ENCODE results near the gene ITGB1.
"Not testable (repeated sequence)": the region's sequence is repeated elsewhere in the genome, so short reads cannot be mapped to it uniquely, and the experiment has no call there.

Gene ITGB1
- 416 to 823 (median 626) reads per million in 18 experiments for total RNA-seq

DNA sequence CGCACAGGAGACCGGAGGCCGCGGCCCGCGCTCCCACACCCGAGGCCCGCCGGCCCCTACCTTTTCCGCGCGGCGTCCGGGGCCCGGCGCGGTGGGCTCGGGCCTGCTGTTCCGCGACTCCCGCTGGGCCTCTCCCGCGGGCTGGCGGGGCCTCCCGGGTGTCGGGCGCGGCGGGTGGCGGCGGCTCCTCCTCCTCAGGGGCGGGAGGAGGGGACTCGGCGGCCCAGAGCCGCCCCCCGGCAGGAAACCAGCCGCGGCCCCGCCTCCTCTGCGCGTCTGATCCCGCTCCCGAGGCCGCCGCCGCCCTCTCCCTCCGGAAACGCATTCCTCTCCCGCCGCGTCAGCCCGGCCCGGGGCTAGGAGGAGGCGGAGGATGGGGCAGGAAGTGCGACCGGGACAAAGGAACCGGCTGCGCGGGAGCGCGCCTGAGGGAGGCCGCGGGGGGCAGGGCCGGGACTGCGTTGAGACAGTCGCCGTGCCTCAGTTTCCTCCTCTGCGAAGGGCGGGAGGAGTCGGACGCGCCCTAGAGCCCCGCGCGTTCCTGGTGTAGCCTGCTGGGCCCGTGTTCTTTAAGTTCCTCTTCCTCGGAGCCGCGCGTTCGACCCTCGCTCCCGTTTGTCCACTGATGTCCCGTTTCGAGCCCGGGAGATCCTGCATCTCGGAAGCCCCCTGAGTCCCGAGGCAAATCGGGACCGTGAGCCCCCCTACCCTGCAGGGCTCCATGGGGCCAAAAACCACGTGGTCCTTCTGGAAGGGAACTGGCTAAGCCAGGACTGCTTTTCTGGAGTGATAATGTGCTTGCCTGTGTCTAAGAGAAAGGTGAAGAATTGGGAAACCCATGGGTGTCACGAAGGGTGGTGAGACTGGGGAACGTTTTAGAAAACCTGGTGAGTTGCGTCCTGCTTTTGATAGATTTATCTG is at the start of gene ITGB1:
ITGB1 (minus strand) TSS at position 146 of the 921 bp plus-strand sequence. CDS start 22,672 bp downstream, outside the sequence.
- peak; percentile 92 to 96 for DNase-seq

DNA sequence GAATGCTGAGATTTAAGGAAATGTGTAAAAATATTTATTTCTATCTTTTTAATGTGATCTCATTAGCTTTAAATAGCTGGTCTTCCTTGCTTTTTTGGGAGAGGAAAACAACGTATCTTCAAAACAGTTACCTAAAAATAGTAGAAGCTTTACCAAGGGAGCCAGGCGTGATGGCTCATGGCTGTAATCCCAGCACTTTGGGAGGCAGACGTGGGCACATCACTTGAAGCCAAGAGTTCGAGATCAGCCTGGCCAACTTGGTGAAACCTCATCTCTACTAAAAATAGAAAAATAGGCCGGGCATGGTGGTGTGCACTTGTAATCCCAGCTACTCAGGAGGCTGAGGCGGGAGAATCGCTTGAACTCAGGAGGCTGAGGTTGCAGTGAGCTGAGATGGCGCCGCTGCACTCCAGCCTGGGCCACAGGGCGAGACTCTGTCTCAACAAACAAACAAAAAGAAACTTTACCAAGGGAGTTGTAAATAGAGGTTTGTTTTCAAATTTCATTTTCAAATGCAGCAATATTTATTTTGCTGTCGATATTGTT is 48.4 kb upstream of the ITGB1 start:
- no peak for DNase-seq

DNA sequence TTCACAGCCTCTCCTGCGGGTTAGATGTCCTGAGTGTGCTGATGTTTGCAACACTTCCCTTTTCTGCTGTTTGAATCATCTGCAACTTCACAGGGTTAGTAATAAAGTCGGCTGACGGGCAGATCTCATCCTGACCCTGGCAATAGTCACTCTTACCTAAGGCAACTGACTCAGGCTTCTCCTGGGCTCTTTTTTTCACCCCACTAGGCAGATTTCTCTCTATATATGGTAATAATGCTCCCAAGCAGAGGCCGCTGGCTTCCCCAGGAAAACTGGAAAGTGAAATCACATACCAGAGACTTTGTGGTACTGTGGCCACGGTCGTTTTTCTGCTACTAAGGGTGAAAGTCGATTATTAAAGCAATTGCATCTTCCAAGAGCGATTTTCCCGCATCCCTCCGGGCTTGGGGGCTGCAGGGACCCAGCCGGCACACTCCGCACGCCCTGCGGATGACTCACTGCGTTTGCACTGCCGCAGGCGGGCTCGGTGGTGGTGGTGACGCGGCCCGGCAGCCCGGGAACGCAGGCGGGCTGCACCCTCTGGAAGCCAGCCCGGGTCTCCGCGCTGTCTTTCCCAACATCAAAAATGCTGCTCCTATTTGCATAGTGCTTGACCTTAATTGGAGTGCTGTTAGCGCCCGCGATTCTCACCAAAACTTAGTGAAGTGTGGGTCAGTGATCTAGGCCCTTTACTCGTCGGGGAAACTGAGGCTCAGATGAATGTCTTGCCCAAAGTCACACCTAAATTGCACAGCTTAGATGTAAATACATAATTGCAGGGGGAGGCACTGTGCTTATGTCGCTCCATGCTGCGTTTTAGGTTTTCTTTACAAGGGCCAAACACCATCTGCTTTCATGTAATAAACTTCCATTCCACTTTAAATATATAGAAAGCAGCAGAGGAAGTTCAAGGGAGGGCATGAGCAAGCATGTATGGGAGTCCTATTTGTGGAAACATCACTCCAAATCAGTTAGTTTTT is 47.6 kb upstream of the ITGB1 start:
- DNase-seq, result peak; percentile 91 to 95

DNA sequence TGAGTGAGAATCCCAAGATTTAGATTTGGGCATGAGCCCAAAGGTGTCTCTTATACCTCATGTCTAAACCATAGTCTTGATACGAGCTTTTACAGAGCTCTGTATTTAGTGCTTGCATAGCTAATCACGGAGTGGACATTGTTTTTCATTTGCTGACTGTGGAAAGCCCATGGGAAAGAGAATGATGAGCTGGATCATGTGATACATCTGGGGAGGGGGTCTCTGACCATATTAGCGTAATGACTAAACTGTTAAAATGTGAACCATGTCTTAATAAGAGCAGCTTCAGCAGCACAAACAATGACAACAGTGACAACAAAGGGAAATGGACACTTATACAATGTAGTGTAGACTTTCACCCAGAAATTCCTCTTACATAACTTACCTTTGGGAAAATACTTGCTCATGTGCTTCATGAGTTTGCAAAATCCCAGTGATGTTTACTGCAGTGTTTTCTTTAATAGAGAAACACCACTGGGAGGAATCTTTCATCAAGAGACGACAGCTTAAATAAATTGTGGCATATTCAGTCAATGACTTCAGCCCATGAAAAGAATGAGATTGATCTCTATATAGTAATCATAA is 44.0 kb upstream of the ITGB1 start:
- no peak for DNase-seq

DNA sequence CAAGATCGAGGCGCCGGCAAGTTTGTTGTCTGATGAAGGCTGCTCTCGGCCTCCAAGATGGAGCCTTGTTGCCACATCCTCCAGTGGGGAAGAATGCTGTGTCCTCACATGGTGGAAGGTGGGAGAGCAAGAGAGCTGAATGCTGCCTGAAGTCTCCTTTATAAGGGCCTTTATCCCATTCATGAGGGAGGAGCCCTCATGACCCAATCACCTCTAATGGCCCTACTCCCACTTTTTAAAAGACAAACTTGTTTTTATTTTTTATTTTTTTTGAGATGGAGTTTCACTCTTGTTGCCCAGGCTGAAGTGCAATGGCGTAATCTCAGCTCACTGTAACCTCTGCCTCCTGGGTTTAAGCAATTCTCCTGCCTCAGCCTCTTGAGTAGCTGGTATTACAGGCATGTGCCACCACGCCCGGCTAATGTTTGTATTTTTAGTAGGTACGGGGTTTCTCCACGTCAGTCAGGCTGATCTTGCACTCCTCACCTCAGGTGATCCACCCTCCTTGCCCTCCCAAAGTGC is 40.1 kb upstream of the ITGB1 start:
- not testable (repeated sequence) for DNase-seq

DNA sequence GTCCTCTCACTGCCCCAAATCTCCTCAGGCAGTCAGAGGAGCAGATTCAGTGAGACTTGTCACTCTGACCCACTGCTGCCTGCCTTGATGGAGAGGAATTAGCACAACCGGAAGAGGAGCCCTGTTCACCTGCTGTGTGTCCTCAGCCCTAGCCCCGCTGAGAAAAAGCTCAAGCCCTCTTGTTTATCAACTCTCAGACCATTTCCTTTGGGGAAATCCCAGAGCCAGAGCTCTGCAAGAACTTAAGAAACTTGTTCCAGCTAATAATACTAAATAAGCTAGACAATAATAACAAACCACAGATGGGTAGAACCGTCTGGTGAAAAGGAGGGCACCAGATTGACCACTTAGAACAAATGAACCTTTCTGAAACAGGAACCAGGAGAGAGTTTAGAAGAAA is 37.7 kb upstream of the ITGB1 start:
- DNase-seq, result no peak

DNA sequence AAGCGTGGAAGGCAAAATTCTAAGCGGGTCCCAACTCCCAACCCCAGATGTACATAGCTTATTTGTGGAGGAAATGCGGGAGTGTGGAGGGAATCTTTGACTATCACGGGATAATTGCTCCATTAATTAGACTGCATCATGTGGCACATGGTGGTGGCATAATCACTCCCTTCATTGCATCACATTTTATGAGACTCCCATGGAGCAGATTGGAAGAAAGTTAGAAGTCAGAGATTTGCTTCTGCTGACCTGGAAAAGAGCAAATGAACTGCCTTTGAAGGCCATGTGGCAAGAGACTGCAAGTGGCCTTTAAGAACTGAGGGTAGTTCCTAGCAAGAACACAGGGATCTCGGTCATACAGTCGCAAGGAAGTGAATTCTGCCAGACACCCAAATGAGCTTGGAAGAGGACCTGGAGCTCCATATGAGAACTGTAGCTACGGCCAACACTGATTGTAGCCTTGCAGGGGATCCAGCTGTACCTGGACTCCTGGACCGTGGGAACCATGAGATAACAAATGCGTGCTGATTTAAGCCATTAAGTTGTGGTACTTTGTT is 37.1 kb upstream of the ITGB1 start:
- no peak for DNase-seq

DNA sequence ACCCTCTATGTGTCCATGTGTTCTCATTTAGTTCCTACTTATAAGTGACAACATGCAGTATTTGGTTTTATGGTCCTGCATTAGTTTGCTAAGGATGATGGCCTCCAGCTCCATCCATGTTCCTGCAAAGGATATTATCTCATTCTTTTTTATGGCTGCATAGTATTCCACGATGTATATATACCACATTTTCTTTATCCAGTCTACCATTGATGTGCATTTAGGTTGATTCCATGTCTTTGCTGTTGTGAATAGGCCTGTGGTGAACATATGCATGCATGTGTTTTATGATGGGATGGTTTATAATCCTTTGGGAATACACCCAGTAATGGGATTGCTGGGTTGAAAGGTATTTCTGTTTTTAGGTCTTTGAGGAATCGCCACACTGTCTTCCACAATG is 36.6 kb upstream of the ITGB1 start:
- DNase-seq, result not testable (repeated sequence)

DNA sequence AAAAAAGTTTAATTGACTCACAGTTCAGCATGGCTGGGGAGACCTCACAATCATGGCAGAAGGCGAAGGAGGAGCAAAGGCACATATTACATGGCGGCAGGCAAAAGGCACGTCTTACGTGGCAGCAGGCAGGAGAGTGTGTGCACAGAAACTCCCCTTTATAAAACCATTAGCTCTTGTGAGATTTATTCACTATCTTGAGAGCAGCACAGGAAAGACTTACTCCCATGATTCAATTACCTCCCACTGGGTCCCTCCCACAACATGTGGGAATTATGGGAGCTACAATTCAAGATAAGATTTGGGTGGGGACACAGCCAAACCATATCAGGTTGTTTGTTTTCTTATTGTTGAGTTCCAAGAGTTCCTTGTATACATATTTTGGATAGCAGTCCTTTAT is 34.3 kb upstream of the ITGB1 start:
- not testable (repeated sequence) for DNase-seq

DNA sequence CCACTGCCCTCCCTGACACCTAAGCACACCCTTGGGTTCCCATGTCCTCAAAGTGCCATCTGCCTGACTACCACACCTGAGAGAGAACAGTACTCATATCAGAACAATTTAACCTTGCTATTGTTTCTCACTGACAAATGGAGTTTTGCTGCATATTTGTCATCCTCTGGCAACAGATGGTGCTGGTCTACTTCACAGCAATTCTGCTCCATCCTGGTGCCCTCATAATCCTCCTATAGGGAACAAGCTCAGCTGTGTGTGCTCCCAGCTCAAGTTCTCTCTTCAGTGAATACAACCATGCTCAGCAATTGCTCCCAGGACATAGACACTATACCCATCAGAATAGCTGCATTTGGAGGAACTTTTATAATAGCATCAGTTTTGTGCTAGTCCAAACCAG is 32.8 kb upstream of the ITGB1 start:
- DNase-seq, result no peak

DNA sequence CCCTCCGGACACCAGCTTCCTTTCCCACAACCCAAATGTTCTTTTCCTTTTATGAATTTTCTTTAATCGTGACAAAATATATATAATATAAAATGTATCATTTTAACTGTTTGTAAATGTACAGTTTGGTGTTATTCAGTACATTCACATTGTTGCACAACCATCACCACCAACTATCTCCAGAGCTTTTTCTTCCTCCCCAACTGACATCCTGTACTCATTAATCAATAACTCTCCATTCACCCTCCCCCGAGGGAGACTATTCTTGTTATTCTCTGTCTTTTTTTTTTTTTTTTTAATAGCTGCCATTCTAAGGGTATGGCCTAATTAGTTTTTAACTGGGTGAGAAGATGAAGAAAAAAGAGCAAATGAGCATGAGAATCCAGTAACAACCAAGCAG is 30.6 kb upstream of the ITGB1 start:
- DNase-seq, result no peak

DNA sequence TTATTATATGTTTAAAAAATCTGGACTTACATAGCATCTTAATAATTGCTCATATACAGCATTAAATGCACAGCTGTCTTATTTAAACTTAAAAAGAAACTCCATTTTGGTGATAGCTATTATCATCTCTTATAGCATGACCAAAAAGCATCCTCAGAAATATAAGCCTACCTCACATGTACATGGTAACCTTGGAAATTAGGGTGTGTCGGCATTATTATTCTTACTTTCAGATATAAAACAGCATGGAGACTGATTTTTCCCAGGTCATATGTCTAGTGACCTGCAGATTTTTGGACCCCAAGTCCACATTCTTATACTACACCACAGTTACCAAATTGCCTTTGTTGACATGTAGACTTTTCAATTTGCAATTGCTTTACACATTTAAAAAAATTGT is 29.1 kb upstream of the ITGB1 start:
- no peak for DNase-seq

DNA sequence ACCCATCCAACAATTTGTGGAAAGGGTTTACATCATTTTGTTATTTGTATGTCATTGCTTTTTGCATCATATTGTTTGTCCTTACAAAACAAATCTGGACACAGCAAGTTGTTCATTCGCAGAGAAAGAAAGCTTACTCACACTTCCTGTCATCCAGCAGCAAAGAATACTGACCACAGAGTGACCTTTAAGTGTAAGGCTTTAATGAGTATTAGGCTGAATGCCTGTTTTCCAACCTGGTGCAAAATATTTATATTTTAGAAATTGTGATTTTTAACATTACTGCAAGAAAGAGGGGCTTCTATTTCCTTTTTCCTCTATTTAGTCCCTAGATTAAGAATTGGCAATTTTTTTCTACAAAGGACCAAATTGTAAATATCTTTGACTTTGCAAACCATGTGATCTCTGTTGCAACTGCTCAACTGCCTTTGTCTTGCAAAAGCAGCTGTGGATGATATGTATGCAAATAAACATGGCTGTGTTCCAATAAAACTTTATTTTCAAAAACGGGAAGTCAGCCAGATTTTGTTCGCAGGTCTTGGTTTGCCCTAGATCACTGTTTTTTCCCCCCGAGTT is 27.8 kb upstream of the ITGB1 start:
- peak; percentile 87 to 94 for DNase-seq

DNA sequence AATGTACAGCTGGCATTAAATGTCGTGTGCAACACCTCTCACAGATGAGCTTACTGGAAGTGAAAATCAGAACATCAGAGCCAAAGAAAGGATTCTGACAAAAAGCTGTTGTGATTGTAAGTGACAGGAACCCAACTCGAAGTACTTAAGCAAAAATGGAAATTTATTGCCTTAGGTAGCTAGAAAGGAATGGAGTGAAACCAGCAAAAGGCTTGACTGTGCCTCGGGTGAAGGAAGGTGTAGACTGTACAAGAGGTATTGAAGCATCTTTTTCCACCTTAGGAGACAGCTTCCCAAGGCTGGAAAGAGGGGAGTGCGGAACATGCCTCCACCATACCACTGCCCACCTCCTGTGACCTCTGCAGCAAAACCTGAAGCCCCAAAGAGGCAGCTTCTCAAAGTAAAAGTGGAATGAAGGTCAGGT is 27.3 kb upstream of the ITGB1 start:
- DNase-seq, result no peak

DNA sequence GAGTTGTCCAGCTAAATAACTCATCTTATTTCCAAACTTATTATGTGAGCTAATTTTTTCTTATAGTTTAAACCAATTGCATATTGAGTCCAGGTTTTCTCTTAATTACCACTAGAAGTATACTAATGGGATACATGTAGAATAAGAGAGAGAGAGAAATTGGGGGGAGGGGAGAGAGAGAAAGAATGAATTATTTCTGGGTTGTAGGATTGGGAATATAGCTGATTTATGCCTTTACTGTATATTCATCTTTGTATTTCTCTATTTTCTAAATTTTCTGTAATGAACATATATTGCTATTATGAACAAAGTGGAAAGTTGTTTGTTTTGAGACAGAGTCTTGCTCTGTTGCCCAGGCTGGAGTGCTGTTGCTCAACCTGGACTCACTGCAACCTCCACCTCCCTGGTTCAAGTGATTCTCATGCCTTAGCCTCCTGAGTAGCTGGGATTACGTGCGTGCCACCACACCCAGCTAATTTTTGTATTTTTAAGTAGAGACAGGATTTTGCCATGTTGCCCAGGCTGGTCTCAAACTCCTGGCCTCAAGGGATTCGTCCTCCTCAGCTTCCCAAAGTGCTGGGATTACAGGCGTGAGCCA is 26.1 kb upstream of the ITGB1 start:
- DNase-seq, result no peak

DNA sequence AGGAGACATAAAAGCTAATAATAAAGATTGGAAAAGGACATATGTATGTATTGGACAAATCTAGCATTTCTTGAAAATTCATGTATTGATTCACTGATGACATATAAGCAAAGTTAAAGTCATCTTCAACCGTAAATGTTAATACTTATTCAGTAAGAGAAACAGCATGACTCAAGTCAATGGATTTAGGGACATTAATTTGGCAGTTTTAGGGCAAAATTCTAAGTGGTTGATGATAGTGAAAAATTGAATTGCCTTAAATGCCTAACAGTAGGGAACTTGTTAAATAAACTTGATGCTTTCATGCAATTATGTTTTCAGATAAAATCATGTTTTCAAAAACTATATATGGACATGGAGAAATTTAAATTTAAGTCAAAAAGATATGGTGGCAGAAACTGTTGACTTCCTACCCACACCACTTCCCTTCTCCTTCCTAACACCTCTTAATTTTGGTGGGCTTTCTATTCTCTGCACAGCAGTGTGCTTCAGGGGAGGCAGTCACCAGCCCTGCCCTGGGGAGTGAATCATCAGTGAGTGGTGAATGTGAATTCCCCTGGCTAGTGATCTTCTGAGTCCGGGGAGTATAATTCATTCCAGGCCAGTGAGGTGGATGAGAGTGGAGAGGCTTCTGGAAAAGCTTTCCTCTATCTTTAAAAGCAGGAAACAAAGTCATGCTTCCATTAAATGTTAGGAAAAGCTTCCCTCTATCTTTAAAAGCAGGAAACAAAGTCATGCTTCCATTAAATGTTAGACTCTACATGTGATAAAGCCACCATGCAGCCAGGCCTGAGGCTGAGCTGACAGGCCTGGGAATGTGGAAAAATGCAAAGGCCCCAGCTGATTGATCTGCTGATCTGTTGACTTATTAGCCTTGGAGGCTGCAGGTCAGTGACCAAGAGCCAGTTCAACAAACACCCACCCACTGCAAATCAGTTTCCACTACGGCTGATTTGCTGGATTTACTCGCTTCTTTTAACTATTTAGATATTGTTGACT is 25.2 kb upstream of the ITGB1 start:
- peak; percentile 9 to 42 for DNase-seq

DNA sequence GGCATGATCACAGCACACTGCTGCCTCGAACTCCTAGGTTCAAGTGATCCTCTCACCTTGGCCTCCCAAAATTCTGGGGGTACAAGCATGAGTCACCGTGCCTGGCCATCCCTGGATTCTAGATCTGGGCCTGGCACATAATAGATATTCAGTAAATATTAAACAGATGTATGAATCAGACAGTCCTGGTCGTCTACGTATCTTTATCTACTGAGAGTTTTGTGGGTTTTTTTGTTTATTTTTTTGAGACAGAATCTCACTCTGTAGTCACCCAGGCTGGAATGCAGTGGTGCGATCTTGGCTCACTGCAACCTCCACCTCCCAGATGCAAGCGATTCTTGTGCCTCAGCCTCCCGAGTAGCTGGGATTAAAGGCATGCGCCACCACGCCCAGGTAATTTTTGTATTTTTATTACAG is 24.3 kb upstream of the ITGB1 start:
- no peak for DNase-seq

DNA sequence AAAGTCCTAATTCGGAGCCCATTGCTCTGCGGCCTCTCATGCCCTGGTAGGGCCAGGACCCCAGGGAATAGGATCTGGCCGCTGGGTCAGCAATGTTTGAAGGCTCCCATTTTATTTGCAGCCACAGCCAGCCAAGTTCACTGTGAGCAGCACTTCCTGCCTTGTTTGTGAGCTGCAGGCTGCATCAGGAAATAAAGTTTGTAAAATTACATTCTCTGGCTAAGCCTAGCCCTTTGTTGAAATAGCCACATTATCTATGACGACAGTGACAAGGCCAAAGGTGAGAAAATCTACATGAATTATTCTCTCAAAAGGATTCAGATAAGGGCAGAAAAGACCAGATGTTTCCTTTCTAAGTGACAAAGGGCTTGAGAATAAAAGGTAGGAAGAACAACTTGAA is 23.7 kb upstream of the ITGB1 start:
- DNase-seq, result no peak

DNA sequence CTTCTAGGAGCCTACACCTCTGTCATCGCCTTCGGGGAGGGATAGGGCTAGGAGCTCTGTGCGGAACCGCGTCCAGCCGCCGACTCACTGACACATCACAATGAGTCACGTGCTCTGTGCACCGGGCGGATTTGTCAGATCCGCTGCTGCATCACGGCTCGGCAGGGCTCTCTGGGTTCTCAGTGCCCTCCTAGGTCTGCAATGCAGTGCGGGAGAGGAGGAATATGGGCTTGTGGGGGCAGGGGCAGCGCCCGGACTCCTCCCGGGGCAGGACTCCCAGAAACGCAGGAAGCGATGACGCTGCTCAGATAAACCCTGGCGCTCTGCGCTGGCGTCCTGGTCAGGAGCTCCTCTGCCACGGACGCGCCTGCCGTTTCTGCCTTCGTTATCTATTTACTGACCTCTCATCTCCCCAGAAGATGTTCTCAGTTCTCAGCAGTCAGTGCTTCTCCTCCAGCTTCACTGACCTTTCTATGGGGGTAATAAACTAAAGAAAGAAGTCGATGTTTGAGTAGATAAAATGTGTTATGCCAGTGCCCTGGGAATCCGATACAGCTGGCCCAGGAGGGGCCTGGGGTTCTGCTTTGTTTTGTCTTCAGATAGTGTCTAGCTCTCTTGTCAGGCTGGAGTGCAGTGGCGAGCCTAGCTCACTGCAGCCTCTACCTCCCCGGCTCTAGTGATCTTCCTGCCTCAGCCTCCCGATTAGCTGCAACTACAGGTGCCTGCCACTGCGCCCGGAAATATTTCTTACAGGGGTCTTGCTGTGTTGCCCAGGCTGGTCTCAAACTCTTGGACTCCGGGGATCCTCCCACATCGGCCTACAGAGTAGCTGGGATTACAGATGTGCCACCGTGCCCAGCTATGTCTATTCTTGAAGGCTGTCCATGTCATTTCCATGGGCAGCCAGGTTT is 22.8 kb upstream of the ITGB1 start:
- peak; percentile 90 to 96 for DNase-seq

All from inflammatory macrophage (primary cell).